DMS114 treated with DMSO at 0.1 percent for 48 hours (cell line): ENCODE data around the gene C2CD2.

Experiments
- DNase-seq: peaks from one replicate; lab custom pipeline; 2025; ENCODE audit not compliant: unreplicated experiment; lab: John Stamatoyannopoulos, UW

C2CD2 gene

DNA sequence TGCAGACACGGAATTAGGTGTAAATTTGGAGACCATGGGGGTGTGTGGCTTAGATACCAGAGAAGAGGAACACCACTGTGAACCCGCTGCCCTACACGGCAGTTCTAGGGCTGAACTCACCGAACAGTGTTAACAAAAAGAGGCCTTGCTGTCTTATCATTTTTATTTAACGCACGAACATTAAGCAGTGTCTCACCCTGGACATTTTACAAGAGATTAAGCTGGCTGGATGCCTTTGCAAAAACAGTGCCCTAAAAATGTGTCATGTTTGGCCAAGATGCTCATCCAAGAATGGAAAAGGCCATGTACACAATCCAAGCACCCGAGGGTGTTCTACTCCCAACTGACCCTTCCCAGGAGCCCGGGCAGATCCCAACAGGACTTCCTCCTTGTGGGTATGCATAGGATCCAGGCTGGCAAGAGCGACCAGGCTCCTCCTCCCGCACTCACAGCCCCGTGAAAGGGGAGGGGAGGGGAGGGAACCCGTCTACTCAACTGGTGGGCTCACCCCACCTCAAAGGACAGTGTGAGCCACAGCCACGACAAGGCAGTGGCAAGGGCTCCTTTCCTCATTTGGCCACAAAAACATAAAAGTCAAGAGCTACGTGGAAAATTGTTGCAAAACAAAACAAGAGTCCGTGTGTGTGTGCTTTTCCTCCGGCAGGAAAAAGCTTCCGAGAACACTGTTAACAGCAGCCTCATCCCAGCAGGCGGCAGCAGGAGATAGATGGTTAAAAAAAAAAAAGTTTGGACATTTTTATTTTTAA is 20.3 kb downstream of the C2CD2 start:
- no peak for DNase-seq

DNA sequence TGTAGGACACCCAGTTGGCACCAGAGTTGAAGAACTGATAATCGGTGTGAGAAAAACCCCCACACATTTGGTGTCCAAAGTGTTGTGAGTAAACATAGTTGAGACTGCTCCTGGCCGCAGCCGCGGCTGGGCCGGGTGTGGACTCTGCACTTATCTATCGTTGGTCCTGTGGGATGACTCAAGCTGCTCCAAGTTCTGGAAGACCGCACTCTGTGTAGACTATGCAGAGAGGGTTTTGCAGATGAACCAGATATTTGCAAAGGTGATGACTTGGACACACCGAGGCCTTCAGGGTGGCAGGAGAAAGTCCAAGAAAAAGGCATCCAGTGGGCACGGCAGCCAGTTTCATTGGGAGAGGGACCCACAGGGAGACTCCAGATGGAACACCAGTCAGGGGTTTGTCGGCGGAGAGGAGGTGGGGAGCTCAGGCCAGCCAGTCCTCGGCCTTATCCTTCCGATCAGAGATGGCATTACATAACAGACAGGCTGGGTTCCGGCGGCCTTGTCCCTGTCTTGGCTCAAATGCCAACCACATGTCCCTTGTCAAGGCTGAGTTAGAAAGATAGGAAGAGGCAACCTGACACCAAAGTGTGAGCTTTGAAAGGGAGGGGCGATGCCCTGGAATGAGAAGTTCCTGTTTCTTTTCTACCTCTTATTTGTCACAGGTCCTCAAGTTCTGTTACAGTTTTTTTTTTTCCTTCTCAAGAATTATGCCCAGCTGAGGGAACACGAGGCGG is 21.1 kb downstream of the C2CD2 start:
- no peak for DNase-seq

DNA sequence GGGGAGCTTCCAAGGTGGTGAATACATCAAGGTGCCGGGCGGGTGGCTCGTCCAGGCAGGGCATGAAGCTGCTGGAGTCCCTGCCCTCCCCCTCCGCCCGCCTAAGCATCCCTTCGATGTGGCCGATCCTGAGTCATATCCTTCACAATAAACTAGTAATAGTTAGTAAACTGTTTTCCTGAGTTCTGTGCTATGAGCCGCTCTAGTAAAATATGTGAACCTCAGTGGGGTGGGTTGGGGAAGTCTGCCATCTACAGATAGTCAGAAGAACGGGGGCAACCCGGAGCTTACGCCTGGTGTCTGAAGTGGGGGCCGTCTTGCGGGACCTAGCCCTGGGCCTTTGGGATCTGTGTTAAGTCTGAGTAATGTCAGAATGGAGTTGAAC is 21.6 kb downstream of the C2CD2 start:
- DNase-seq = no peak

DNA sequence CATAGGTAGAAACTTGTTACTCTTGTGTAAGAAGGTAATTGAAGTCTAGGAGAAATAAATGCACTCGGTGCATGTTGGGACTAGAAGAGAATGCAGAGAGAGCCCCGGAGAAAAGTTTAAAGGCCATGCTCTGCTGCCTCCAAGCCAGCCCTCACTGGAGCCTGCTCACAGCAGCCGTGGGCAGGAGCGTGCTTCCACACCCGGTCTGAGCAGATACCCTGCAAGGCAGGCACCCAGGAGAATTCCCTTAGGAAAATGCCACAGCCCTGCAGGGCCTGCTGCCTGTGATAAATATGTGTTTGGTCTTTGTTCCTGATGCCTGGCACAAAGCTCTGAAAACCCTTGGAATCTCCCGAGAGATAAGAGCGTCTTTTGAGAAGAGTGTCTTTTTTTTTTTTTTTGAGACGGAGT is 22.8 kb downstream of the C2CD2 start:
- DNase-seq = no peak

DNA sequence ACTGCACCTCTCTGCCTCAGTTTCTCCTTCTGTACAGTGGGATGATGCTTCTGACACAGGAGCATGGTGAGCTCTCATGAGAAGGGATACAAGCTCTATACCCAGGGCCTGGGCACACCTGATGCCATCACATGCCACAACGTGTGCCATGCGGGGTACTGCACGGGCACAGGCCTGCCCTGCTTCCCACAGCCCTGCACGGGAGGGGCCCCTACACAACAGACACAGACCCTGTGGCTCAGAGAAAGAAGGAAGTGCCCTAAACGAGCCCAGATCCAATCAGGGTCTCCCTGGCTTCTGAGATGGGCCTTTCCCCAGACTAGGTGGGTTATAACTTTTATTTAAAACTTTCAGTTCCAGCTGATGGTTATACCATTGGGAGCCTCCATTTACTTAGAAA is 24.6 kb downstream of the C2CD2 start:
- DNase-seq = no peak

DNA sequence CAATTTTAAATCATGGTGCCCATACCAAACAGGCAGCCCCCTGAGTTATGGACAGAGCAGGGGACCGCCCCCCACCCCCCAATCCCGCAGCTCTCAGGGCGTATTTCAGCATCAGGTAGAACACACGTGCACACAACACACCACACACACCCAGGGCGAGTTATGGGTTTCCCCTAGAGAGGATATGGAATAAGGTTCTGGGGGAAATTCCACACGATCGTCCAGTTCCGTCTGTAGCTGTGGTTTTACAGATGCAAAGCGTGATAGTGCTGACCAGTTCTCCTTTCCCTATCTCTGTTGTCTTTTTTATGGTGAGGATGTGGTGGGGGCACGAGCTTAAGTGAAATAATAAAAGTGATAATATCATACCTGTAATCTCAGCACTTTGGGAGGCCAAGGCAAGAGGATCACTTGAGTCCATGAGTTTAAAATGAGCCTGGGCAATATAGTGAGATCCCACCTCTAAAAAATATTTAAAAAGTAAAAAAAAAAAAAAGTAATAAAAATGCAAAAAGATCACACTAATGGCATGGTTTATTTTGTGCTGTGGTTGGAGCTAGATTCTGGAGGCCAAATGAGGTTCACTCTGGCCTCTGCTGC is 25.1 kb downstream of the C2CD2 start:
- no peak for DNase-seq

DNA sequence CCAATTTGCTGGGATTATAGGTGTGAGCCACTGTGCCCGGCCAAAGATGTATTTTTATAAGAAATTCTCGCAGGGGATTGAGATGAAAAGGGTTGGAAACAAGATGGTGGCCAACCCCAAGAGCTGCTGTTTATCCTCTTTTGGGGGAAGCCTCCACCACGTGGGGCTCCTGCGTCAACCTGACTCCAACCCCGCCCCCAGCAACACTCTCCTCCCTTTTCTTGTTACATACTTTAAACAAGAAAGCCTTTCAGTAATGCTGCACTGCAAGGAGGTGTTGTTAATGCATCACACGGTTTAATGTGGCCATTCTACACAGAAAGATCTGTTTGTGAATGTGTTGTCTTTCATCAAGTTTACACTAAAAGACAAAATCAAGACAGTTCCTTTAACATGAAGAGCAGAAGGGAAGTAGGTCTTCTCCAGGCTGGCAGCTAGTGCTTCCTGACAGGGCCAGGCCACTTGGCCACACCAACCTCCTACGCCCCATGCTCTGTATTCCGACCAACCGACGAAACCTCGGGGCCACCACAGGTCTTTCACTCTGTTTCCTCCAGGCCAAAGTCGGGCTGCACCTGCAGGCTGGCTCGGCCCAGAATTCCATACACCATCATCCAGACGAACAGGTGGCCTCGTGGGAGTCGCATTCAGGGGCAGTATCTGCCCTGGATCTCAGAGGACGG is 25.9 kb downstream of the C2CD2 start:
- DNase-seq = no peak

DNA sequence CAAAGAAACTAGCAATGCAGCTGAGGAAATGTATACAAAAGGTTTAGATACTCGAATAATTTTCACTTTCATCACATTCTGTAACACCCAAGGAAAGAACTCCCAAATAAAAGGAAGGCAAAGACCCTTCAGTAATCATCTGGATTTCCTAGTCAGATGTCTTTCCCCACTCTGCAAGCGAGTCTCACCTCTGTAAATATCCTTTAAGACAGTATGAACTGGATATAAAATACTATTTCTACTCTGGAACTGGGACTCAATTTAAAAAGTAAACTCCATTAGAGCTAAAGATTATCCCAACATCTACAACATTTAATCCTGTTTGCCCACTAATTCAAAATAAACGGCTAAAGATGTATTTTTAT is 27.0 kb downstream of the C2CD2 start:
- DNase-seq = no peak

DNA sequence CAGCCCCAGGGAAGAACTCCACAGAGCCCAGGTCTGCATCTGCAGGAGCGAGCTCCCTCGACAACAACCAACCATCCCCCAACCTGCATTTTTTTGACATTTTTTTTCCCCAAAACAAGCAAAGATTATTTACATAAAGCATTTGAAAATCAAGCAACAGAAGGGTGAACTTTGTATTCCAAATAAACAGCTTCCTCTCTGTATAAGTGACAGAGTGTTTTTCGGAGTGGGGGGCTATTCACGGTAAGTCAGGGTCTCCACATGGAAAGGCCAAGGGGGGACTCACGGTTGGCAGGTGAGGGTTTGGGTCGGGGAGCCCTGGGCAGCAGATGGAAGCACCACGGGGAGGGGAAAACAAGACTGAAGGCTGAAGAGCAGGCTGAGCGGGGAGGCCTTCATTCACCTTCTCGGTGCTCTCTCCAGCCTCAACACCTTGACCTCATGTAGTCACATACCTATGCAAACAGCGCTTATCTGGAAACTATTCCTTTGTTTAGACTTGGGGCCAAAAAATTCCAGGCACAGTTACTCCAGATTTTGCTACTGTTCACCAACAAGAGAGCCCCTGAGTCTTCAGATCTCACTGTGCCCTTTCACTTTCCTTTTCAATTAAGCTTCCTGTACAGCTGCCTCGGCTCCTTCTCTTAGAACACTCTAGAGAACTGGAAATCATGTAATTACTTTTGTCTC is 27.6 kb downstream of the C2CD2 start:
- DNase-seq = no peak

DNA sequence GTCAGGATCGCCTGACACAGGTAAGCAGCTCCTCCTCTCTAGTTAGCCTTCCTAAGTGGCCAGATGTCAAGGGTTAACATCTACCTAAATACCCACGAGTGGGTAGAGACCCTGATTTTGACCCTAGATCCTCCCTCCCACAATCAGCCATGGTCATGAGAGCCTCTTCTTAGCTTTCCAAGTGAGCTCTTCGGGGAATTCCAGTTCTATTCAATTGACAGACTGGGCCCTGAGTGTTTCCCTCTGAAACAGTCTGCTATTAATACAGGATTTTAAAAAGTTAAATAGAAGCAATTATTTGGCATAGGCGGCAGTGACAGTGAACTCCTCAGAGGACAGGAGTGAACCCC is 28.1 kb downstream of the C2CD2 start:
- DNase-seq = no peak

DNA sequence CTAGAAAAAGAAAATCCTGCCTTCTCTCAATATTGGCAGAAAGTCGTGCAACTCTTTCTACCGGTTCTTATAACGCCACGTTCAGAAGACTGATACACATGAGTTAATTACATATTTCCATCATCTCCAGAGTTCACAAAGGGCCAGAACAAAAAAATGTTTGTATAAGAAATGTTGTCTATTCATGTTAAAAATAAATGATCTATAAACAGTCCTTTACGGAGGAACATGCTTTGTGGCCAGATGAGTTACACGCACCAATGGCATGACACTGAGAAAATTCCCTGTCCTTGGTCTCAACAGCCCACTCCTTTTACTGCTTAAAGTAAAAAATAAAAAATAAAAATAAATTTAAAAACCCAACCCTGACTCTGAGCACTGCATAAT is 29.5 kb downstream of the C2CD2 start:
- DNase-seq = no peak

DNA sequence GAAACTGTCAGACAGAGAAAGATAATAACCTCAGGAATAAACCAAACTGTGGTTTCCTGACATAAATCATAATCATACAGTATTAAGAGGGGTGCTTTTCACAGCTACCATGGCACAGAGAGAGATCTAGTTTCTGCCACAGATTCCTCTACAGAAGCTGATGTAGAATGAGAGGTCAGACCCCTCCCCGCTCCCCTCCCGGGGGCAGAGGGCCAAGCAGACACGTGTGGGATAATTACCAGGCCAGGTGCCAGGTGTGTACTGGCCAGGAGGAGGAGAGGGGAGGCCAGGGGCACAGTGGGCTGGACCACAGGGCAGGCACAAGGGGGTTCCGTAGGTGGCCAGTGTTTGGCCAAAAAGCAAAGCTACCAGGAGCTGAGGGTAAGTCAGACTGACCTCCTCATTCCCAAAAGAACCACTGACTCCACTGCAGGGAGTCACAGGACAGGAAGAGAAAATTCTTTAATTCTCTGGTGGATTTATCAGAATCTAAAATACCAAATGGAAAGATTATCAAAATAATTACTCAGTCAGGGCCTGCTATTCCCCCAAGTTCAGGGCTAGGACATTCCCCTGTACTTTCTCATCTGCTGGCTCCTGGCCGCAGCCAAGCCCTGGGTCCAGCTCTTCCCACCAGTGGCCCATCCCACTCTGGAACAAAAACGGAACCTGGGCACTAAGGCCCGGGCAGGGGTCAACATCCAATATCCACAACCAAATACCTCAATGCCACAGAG is 30.0 kb downstream of the C2CD2 start:
- no peak for DNase-seq

DNA sequence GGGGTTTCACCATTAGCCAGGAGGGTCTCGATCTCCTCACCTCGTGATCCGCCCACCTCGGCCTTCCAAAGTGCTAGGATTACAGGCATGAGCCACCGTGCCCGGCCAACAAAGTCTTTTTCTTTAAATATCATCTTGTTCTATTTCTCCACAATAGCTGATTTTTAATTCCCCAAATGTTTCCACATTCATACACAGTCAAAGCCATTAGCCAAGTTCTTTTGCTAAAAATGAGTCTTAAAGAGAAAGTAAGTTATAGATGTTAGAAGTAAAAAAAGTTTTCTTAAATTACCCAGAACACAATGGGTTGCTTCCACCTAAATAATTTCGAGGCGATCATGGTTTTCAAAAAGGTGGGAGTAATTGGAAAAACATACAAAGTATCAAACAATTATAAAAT is 30.6 kb downstream of the C2CD2 start:
- no peak for DNase-seq

DNA sequence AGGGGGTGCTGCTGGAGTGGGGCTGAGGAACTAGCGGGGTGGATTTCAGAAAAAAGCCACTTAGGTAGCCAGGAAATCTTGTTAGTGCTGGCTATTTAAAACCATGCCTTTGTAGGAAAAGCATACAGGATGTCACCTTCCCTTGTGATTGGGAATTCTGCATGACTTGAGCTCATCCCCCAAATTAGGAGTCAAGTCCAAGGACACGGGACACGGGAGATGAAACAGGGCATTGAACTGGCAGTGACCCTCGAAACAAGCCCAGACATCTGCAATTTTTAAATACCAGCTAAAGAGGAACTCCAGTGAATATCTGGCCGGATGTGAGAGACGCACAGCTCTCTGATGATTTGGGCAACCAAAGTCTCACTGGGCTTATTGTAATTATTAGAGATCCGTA is 32.8 kb downstream of the C2CD2 start:
- DNase-seq = no peak

DNA sequence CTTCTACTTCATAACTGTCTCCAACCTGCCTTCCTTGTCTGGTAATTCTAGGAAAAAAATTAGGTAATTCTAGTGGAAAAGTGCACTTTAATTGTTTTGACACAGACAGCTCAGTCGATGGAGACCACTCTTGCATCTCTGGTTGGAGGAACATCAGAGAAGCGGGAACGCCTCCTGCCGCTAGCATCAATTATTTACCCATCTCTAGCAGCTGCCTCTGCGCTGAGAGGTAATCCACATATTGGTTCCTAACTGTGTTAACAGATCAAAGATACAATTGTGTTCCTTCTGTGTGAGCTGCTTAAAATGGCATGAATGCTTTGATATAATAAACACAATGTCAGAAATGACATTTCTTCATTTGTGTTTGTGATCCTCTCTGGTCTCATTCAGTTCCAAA is 33.3 kb downstream of the C2CD2 start:
- no peak for DNase-seq

DNA sequence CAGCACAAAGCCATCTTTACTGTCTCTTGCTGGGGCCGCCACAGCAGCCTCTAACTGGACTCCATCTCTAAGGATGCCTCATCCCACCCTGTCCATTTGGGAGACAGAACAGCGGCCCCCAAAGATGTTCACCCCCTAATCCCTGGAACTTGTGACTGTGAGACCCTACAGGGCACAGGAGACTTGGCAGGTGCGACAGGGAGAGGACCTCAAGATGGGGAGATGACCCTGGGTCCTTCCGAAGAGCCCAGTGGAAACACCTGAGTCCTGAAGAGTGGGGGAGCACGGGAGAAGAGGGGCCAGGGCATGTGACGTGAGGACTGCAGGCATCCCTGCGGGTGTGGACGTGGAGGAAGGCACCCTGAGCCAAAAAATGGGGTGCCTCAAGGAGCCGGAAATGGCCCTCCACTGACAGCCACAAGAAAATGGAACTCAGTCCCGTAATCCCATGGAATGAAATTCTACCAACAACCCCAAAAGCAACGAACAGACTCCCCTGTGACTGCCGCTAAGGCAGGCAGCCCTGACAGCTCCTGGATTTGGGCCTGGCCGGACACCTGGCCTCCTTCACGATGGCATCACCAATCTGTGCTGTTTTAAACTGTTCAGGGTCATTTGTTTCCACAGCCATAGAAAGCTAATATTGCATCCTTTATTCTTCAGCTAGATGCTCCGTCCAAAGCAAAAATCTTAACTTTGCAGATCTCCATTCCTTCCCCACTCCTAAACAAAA is 34.0 kb downstream of the C2CD2 start:
- no peak for DNase-seq

DNA sequence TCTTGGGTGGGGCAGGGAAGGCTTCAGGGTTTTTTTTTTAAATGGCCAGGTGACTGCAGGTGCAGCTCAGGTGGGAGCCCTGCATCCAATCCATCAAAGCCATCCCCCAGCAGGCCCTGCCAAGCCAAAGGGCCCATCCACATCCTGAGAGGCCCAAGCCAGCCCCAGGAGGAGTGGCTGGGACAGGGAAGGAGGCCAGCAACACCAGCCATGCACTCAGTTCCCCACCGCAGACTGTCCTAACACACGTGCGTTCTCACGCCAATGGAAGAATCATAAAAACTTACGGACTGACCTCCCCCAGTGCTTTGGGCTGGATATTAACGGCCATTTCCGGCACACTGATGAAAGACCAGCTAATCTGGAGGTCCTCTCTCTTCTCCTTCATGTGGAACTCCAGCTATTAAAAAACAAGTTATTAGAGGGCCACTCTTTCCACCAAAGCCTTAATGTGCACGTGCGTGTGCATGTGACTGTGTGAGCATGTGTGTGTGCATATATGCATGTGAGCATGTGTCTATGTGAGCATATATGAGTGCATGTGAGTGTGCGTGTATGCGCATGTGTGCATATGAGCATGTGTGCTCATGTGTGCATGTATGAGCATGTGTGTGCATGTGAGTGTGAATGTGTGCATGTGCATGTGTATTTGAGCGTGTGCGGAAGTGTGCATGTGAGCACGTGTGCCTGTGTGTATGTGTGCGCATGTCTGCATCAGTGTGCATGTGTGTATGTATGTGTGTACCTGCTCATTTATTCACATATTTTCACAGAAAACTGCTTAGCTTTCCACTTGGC is 35.1 kb downstream of the C2CD2 start:
- DNase-seq = no peak

DNA sequence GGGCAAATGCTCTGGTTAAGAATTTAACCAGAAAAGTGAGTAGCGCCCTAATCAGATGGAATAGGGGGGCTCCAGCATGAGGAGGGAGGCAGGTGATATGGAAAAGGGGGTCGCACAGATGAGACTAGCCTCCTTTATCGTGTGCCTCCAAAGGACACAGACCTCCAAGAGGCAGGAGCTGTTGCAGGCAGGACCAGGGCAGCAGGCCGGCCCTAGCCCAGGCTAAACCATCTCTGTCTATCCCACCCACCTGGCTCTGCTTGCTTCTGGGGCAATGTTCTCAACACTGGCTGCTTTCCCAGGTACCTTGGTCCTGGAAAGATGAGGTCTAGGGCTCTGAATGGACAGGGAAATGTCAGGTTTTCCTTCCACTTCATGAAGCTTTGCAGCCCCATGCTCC is 36.3 kb downstream of the C2CD2 start:
- no peak for DNase-seq

DNA sequence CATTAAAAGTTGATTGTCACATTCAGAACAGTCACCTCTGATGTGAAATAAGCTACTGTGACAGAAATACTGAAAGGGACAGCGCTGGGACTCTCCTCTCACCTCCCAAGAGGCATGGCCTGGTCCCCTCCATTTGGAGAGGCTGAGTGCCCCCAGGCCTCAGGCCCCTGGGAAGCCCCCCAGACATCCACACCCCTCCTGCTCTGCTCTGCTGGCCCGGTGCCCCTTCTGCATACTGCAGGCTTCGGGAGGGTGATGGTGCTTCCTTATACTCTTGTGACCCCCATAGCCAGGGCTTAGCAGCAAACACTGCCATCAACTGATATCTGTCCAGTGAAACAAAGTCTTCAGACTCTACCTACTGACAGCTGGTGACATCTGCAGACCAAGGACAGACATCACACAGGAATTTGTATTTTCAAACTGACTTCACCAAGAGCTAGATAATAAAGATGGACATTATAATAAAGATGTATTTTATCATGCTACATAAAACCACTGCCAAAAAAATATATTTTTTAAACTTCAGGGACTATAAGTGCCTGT is 36.9 kb downstream of the C2CD2 start:
- no peak for DNase-seq
